IPS-11a (cell line): ENCODE results near the gene MPZL2.

Source experiments
- H3K4me3 ChIP-seq: one replicate; pipeline ENCODE4 v1.5.1; 2013; ENCODE audit warnings: low read depth, low read length, control low read depth

MPZL2 gene

GRCh38 chr11:118223570-118223969 is 40.5 kb downstream of the MPZL2 start:
- no peak overlapping the region for H3K4me3 ChIP-seq

GRCh38 chr11:118222437-118222836 is 41.7 kb downstream of the MPZL2 start:
- H3K4me3 ChIP-seq = no peak overlapping the region

- no peak overlapping the region for H3K4me3 ChIP-seq
Measured at GRCh38 chr11:118221419-118221818, 42.7 kb downstream of the MPZL2 start.

GRCh38 chr11:118219732-118220131 is 44.4 kb downstream of the MPZL2 start:
- H3K4me3 ChIP-seq = no peak overlapping the region

- no peak overlapping the region for H3K4me3 ChIP-seq
Measured at GRCh38 chr11:118219244-118219643, 44.9 kb downstream of the MPZL2 start.

DNA sequence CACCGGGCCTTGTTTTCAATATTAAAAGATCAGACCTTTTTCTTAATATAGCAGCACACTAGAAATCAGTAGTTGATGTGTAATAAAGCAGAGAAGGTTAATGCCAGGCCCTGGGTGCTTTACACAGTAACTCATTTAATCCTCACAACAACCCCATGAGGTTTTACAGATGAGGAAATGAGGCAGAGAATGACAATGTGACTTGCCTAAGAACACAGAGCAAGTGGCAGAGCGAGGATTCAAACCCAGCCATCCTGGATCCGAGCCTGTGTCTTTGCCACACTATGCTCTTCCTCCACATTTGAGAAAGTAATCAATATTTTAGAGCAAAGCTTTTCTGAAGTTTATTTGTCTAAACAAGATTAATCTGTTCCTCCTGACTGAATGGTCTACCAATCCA is 46.5 kb downstream of the MPZL2 start:
- H3K4me3 ChIP-seq = no peak overlapping the region

DNA sequence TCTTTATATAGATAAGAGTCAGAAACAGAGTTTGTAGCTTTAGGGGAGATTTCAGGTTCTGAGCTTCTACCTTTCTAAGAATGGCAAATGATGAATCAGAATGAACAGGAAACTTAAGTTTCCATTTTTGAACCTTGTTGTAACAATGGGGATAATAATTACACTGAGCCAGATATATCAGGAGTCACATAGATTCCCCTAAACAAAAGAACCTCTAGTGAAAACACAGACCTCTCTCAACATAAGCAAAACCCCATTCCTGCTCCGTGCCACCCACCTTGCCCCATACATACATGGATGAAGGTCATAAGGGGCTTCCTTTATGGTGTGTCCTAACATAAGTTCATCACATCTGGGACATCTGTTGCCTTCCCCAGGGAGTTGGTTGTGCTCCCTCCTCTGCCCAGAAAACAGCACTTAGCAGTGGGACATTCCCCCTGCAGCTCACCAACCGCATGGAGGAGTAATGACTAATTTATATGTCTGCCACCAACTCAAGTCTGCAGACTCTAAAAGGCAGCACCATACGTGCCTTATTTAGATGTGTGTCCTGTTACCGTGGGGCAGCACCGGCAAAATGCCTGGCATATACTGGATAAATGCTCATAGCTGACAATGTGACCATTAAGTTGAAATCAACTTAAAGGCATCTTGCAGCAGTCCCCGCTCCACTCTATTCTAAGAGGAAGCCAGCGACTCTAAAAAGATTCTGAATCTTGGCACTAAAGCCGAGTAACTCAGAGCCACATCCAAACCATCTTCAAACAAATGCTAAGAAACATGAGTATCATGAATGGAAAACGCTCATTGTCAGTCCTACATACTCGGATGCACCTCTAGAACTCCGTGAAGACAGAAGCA is 47.2 kb downstream of the MPZL2 start:
- H3K4me3 ChIP-seq = no peak overlapping the region

GRCh38 chr11:118215765-118216164 is 48.3 kb downstream of the MPZL2 start:
- no peak overlapping the region for H3K4me3 ChIP-seq

DNA sequence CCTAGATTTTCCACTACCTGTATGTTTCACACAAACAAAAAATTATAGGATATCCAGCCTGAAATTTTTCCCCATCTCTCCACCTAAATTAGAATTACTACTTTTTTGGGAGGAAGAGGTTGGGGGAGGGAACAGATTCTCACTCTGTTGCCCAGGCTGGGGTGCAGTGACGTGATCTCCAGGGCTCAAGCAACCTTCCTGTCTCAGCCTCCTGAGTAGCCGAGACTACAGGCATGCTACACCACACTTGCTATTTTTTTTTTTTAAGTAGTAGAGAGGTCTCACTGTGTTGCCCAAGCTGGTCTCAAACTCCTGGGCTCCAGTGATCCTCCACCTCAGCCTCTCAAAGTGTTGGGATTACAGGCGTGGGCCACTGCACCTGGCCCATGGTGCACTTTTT is 48.8 kb downstream of the MPZL2 start:
- no peak overlapping the region for H3K4me3 ChIP-seq

DNA sequence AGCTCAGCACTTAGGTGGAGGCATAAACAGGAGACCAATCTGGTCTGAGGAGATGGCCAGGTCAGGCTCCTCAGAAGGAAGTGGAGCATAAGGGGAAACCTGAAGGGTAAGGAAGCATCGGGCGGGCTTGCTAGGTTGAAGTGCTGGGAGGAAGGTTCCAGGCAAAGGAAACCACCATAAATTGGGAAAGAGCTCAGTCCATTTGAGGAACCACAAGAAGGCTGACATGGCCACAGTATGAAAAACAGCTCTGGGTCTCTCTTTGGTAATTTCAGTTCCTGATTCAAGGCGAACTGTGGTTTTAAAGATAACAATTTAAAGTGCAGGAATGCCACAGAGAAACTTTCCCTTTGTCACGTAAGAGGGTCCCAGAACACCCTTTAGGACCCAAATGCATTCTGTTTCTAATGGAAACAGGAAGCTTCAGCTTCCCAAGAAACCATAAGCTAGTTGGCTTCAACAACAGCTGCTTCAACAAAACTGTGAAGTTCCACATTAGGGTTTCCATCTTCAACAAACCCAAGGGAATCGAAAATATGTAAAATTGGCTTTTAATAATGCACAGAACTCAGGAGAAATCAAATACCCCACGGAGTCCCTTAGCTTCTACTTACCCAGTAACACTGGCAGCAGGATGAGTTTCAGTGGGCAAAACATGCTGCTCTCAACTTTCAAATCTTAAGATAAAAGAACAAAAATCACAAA is 49.7 kb downstream of the MPZL2 start:
- no peak overlapping the region for H3K4me3 ChIP-seq

GRCh38 chr11:118213781-118214180 is 50.3 kb downstream of the MPZL2 start:
- H3K4me3 ChIP-seq = no peak overlapping the region

- no peak overlapping the region for H3K4me3 ChIP-seq
Measured at GRCh38 chr11:118213201-118213600, 50.9 kb downstream of the MPZL2 start.

- H3K4me3 ChIP-seq = no peak overlapping the region
Measured at GRCh38 chr11:118212781-118213191, 51.3 kb downstream of the MPZL2 start.

- no peak overlapping the region for H3K4me3 ChIP-seq
Measured at GRCh38 chr11:118212131-118212725, 51.9 kb downstream of the MPZL2 start.

DNA sequence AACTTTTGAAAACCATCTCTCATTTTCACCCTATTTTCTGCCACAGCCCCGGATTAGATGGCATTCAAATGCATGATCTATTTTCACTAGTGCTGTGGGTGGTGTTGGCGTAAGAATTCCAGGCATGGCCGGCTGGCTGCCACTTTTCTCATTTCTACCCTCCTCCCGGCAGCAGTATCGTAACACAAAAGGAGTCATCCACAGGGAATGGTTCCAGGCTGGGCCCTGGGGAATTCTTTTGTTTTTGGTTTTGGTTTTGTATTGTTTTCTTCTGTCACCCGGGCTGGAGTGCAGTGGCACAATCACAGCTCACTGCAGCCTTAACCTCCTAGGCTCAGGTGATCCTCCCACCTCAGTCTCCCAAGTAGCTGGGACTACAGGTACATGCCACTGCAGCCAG is 53.1 kb downstream of the MPZL2 start:
- no peak overlapping the region for H3K4me3 ChIP-seq

- no peak overlapping the region for H3K4me3 ChIP-seq
Measured at GRCh38 chr11:118210323-118210722, 53.8 kb downstream of the MPZL2 start.

GRCh38 chr11:118209033-118209432 is 55.1 kb downstream of the MPZL2 start:
- H3K4me3 ChIP-seq = no peak overlapping the region

GRCh38 chr11:118207079-118207478 is 57.0 kb downstream of the MPZL2 start:
- H3K4me3 ChIP-seq = no peak overlapping the region

GRCh38 chr11:118206391-118207031 is 57.6 kb downstream of the MPZL2 start:
- no peak overlapping the region for H3K4me3 ChIP-seq

DNA sequence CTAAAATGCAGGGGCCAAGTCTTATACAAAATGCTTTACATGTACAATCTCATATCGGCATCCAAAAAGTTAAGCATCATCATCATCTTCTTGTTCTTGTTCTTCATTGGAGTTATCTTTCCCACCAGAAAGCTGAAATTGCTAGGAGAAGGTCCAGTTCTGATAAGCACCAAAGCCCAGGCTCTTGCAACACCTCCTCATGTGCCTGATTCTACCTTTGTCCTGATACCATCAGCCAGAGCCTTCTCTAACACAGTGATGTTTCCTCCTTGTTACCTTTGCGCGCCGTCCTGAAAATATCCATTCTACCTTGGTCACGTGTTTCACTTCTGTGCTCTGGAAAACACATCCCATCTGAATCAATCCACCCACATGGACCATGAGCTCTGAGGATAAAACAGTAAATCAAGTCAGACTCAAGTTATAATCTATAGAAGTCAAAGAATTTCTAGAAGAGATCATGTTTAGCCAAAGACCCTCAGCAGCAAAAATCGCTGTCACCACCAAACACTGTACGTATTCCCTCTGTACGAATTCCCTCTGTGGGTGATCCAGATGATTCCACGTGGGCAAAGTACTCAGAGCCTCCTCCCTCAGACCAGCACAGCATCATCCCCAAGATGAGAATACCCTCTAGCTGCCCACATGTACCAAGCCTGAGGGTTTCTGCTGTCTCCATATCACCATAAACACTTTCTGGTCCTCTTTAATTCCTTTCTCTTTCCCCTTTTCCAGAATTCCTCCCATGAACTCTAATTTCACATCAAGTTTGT is 58.3 kb downstream of the MPZL2 start:
- no peak overlapping the region for H3K4me3 ChIP-seq
